ENCODE measurements around the gene OTUB2. TPM values are rescaled to one million over a fixed set of nuclear protein-coding genes. Genes with fewer than 3 reads are reported as not detected.

OTUB2 gene
- polyA plus RNA-seq, 3 donors = 0.25 to 0.95 (median 0.28) TPM

DNA sequence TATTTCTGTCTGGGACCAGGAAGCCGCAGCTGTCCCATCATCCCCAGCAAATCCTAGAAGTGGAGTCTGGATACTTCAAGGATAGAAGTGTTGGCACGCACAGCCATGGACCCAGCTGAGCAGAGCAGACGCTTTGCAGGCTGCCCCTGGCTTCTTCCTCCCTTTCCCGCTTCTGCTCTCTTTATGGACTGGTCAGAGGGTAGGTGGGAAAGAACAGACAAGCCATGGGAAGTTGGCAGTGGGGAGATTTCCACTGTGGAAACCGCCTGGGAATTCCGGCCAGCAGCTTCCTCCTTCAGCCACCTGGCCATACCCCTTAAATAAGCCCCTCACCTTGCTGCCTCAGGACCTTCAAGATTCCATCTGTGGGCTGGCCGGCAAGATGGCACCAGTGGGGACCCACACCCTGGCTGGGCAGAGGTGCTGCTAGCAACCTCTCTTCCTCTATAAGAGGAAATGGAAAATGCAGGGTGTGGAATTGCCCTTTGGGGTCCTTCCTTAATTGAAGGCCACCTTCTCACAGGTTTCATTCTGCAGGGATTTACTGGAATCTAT is 20.6 kb downstream of the OTUB2 start:
- Histone ChIP-seq H3K9me3 (replicated peaks in 1 of 2; ENCODE audit: control insufficient read depth in 1 of 2, insufficient read depth in 1 of 2, low read length in 2 of 2) (no peaks in the 10 kb centered on the region), H3K9ac (ENCODE audit: insufficient read depth, low read length, poor library complexity, severe bottlenecking) (no peak overlapping the region), H3K79me2 (ENCODE audit: insufficient read depth, low read length) (no peaks in the 10 kb centered on the region), H3K4me2 (replicated peaks; ENCODE audit: extremely low read depth, low read length, poor library complexity, severe bottlenecking) (no peak overlapping the region), H3K27ac (ENCODE audit: low read depth in 1 of 2, low read length in 2 of 2) (no peak overlapping the region), H3K27me3 (ENCODE audit: control insufficient read depth in 2 of 2, insufficient read depth in 2 of 2, low read length in 2 of 2) (no peaks in the 10 kb centered on the region), H3K4me3 (replicated peaks in 1 of 3; ENCODE audit: low read depth in 2 of 3, low read length in 3 of 3) (no peak overlapping the region), H4K20me1 (ENCODE audit: insufficient read depth, low read length) (no peaks in the 10 kb centered on the region), H3K36me3 (replicated peaks in 1 of 2; ENCODE audit: control insufficient read depth in 1 of 2, insufficient read depth in 2 of 2, low read length in 2 of 2) (peaks cover 59 to 82% of the 10 kb centered on the region in 2 donors), H2AFZ (ENCODE audit: insufficient read depth, low read depth, low read length, poor library complexity, severe bottlenecking) (no peak overlapping the region), H3K4me1 (ENCODE audit: control insufficient read depth in 1 of 2, insufficient read depth in 2 of 2, low read length in 2 of 2) (no peaks in the 10 kb centered on the region)
- Mint-ChIP-seq H3K4me3 (no peak overlapping the region), H3K4me1 (no peaks in the 10 kb centered on the region), H3K27ac (peak overlapping the region in 1 of 7 donors; percentile 9), H3K36me3 (peaks cover 70 to 81% of the 10 kb centered on the region in 2 donors), H3K9me3 (no peaks in the 10 kb centered on the region), H3K27me3 (ENCODE audit: low read depth in 3 of 3) (no peaks in the 10 kb centered on the region)
- intact Hi-C loops (cut with micrococcal nuclease) = no loop called here
- WGBS (ENCODE audit: insufficient coverage) = 94% methylated on average over 3 of the region's 7 CpGs
- peak in 1 of 3 donors; percentile 2 for DNase-seq
- TF ChIP-seq, protein P1, sequence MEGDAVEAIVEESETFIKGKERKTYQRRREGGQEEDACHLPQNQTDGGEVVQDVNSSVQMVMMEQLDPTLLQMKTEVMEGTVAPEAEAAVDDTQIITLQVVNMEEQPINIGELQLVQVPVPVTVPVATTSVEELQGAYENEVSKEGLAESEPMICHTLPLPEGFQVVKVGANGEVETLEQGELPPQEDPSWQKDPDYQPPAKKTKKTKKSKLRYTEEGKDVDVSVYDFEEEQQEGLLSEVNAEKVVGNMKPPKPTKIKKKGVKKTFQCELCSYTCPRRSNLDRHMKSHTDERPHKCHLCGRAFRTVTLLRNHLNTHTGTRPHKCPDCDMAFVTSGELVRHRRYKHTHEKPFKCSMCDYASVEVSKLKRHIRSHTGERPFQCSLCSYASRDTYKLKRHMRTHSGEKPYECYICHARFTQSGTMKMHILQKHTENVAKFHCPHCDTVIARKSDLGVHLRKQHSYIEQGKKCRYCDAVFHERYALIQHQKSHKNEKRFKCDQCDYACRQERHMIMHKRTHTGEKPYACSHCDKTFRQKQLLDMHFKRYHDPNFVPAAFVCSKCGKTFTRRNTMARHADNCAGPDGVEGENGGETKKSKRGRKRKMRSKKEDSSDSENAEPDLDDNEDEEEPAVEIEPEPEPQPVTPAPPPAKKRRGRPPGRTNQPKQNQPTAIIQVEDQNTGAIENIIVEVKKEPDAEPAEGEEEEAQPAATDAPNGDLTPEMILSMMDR (IDR thresholded peaks at IDR 0.05) = no peak

DNA sequence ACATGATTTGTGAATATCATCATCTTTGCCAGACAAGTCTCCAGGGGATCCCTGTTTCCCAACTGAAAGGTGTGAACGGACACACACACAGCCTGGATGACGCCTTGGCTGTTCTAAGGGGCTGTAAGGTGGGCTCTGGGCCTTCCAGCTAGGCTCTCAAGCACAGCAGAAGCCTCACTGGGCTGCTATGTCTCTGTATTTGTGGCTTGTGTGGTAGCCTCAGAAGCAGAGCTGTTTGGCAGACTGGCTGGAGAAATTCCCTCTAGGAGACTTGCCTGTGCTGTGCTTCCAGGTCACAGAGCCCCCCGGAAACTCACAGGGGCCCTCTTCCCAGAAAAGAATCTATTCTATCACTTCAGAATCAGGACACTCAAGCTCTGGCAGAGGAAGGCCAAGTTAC is 21.4 kb downstream of the OTUB2 start:
- Histone ChIP-seq H3K36me3 (replicated peaks in 1 of 2; ENCODE audit: control insufficient read depth in 1 of 2, insufficient read depth in 2 of 2, low read length in 2 of 2) (peaks cover 66 to 90% of the 10 kb centered on the region in 2 donors), H4K20me1 (ENCODE audit: insufficient read depth, low read length) (no peaks in the 10 kb centered on the region), H3K27ac (ENCODE audit: low read depth in 1 of 2, low read length in 2 of 2) (no peak overlapping the region), H3K27me3 (ENCODE audit: control insufficient read depth in 2 of 2, insufficient read depth in 2 of 2, low read length in 2 of 2) (no peaks in the 10 kb centered on the region), H3K9me3 (replicated peaks in 1 of 2; ENCODE audit: control insufficient read depth in 1 of 2, insufficient read depth in 1 of 2, low read length in 2 of 2) (no peaks in the 10 kb centered on the region), H3K4me1 (ENCODE audit: control insufficient read depth in 1 of 2, insufficient read depth in 2 of 2, low read length in 2 of 2) (no peaks in the 10 kb centered on the region), H3K4me3 (replicated peaks in 1 of 3; ENCODE audit: low read depth in 2 of 3, low read length in 3 of 3) (no peak overlapping the region), H3K4me2 (replicated peaks; ENCODE audit: extremely low read depth, low read length, poor library complexity, severe bottlenecking) (no peak overlapping the region), H3K9ac (ENCODE audit: insufficient read depth, low read length, poor library complexity, severe bottlenecking) (no peak overlapping the region), H3K79me2 (ENCODE audit: insufficient read depth, low read length) (no peaks in the 10 kb centered on the region), H2AFZ (ENCODE audit: insufficient read depth, low read depth, low read length, poor library complexity, severe bottlenecking) (no peak overlapping the region)
- H3K4me3 Mint-ChIP-seq = no peak overlapping the region
- H3K36me3 Mint-ChIP-seq = peaks cover 78 to 89% of the 10 kb centered on the region in 2 donors
- H3K4me1 Mint-ChIP-seq = no peaks in the 10 kb centered on the region
- H3K27ac Mint-ChIP-seq = no peak overlapping the region
- no peak for DNase-seq
- 100% methylated on average over 3 of the region's 3 CpGs for WGBS (ENCODE audit: insufficient coverage)
- intact Hi-C loops (cut with micrococcal nuclease) = no loop called here
- TF ChIP-seq, protein P1 (IDR thresholded peaks at IDR 0.05) = no peak
- H3K27me3 Mint-ChIP-seq (ENCODE audit: low read depth in 3 of 3) = no peaks in the 10 kb centered on the region
- H3K9me3 Mint-ChIP-seq = no peaks in the 10 kb centered on the region

Data from CD14-positive monocyte (primary cell).